Measurements from ENCODE around the gene LGALS8. TPM values are rescaled to one million over a fixed set of nuclear protein-coding genes. Genes with fewer than 3 reads are reported as not detected.

The LGALS8 gene
- 11.2 TPM for polyA plus RNA-seq (2013, experiment 1 of 2)
- 11.6 TPM for polyA plus RNA-seq (2013, experiment 2 of 2)

DNA sequence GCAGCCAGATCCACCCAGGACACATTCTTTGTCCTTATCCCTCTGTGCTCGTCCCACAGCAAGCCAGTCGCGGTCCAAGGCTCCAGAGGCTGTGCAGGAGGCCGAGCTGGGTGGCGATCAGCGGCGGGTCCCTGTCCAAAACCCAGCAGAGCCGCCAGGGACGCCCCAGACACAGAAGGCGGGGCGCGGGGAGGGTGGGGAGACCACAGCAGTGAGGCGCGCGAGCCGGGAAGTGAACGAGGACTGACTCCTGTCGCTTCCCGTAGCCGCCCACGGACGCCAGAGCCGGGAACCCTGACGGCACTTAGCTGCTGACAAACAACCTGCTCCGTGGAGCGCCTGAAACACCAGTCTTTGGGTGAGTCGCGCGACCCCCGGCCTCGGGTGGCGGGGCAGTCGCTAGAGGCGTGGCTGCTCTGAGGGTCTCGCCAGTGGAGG, at the start of gene LGALS8:
TSS of gene LGALS8 (plus strand) at position 279 of the 438 bp plus-strand sequence. CDS start 2,089 bp downstream, outside the sequence.
- H3K4ac ChIP-seq (ENCODE audit: low read length), result no peak within 1 kb of the TSS
- peak within 1 kb of the TSS; percentile 85 for H3K18ac ChIP-seq (ENCODE audit: low read length)
- H4K91ac ChIP-seq (ENCODE audit: low read depth, low read length, poor library complexity), result no peak within 1 kb of the TSS
- no CpG with 5 or more reads among the region's 35 CpGs for WGBS, 2 donors (ENCODE audit: extremely low coverage in 2 of 2, insufficient read length in 2 of 2, insufficient replicate concordance in 1 of 2)
- peak within 1 kb of the TSS; percentile 31 to 92 for H3K4me3 ChIP-seq (ENCODE audit: low read length in 2 of 2)
- H2AK5ac ChIP-seq (ENCODE audit: low read depth, low read length), result peak within 1 kb of the TSS; percentile 30
- peak within 1 kb of the TSS; percentile 83 for H3K9ac ChIP-seq (ENCODE audit: low read depth, low read length, poor library complexity)
- peak within 1 kb of the TSS; percentile 57 for H3K23ac ChIP-seq (ENCODE audit: low read depth, low read length, poor library complexity)
- peaks cover 2% of the 10 kb centered on the region in 2 donors for H3K4me1 ChIP-seq (ENCODE audit: control insufficient read depth in 2 of 2, insufficient read depth in 1 of 2, low read depth in 1 of 2, low read length in 2 of 2)
- peak; percentile 41 for DNase-seq (ENCODE audit: low spot score)
- peak within 1 kb of the TSS; percentile 29 for H4K8ac ChIP-seq (ENCODE audit: low read depth, low read length)
- no peak within 1 kb of the TSS for H2BK5ac ChIP-seq (ENCODE audit: low read length)
- H3K36me3 ChIP-seq (replicated peaks in 1 of 2; ENCODE audit: control insufficient read depth in 2 of 2, insufficient read depth in 2 of 2, low read length in 2 of 2), result peaks cover 0 to 1% of the 10 kb centered on the region in 2 donors
- H2BK12ac ChIP-seq (ENCODE audit: low read length), result no peak within 1 kb of the TSS
- peak within 1 kb of the TSS; percentile 90 for H3K4me2 ChIP-seq (ENCODE audit: insufficient read depth, low read length, poor library complexity, severe bottlenecking)
- no peak within 1 kb of the TSS for H2BK120ac ChIP-seq (ENCODE audit: low read depth, low read length)
- no peak within 1 kb of the TSS for H3K14ac ChIP-seq (ENCODE audit: low read length)
- peak within 1 kb of the TSS; percentile 43 for H2BK15ac ChIP-seq (ENCODE audit: low read length)
- no peaks in the 10 kb centered on the region for H3K9me3 ChIP-seq (replicated peaks in 1 of 2; ENCODE audit: control insufficient read depth in 2 of 2, insufficient read depth in 1 of 2, low read depth in 1 of 2, low read length in 2 of 2)
- no peaks in the 10 kb centered on the region for H3K27me3 ChIP-seq (ENCODE audit: control insufficient read depth in 3 of 3, insufficient read depth in 3 of 3, low read depth in 1 of 3, low read length in 3 of 3)
- no peaks in the 10 kb centered on the region for H3K79me1 ChIP-seq (ENCODE audit: low read depth, low read length)
- H2AFZ ChIP-seq (ENCODE audit: low read length), result peak within 1 kb of the TSS; percentile 48
- H3K27ac ChIP-seq (replicated peaks; ENCODE audit: low read length), result no peak within 1 kb of the TSS

DNA sequence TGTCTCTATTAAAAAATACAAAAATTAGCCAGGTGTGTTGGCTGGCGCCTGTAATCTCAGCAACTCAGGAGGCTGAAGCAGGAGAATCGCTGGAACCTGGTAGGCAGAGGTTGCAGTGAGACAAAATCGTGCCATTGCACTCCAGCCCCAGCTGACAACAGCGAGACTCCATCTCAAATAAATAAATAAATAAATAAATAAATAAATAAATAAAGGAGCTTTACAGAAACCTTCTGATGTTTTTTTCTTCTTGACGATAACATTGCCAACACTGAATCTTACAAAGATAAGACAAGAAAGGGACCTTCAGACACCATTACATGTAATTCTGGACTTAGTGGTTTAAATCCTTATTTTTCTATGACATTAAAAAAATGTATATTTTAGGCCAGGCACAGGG, 47.8 kb upstream of the LGALS8 start:
- no peak overlapping the region for H3K23ac ChIP-seq (ENCODE audit: low read depth, low read length, poor library complexity)
- no peak for DNase-seq (ENCODE audit: low spot score)
- peaks cover 0 to 13% (median 0%) of the 10 kb centered on the region in 3 experiments for H3K27me3 ChIP-seq (ENCODE audit: control insufficient read depth in 3 of 3, insufficient read depth in 3 of 3, low read depth in 1 of 3, low read length in 3 of 3)
- no peak overlapping the region for H3K4me3 ChIP-seq (ENCODE audit: low read length in 2 of 2)
- H3K4me2 ChIP-seq (ENCODE audit: insufficient read depth, low read length, poor library complexity, severe bottlenecking), result no peak overlapping the region
- no peak overlapping the region for H3K18ac ChIP-seq (ENCODE audit: low read length)
- no peak overlapping the region for H2AK5ac ChIP-seq (ENCODE audit: low read depth, low read length)
- H2BK120ac ChIP-seq (ENCODE audit: low read depth, low read length), result no peak overlapping the region
- no peak overlapping the region for H2BK5ac ChIP-seq (ENCODE audit: low read length)
- H4K91ac ChIP-seq (ENCODE audit: low read depth, low read length, poor library complexity), result no peak overlapping the region
- H3K4ac ChIP-seq (ENCODE audit: low read length), result no peak overlapping the region
- no peak overlapping the region for H3K27ac ChIP-seq (replicated peaks; ENCODE audit: low read length)
- no peak overlapping the region for H2BK12ac ChIP-seq (ENCODE audit: low read length)
- no peaks in the 10 kb centered on the region for H3K79me1 ChIP-seq (ENCODE audit: low read depth, low read length)
- H3K36me3 ChIP-seq (replicated peaks in 1 of 2; ENCODE audit: control insufficient read depth in 2 of 2, insufficient read depth in 2 of 2, low read length in 2 of 2), result no peaks in the 10 kb centered on the region
- H2AFZ ChIP-seq (ENCODE audit: low read length), result no peak overlapping the region
- no CpG with 5 or more reads among the region's 5 CpGs for WGBS, 2 donors (ENCODE audit: extremely low coverage in 2 of 2, insufficient read length in 2 of 2, insufficient replicate concordance in 1 of 2)
- no peak overlapping the region for H4K8ac ChIP-seq (ENCODE audit: low read depth, low read length)
- no peak overlapping the region for H2BK15ac ChIP-seq (ENCODE audit: low read length)
- H3K4me1 ChIP-seq (ENCODE audit: control insufficient read depth in 2 of 2, insufficient read depth in 1 of 2, low read depth in 1 of 2, low read length in 2 of 2), result peaks cover 0 to 4% of the 10 kb centered on the region in 2 donors
- no peak overlapping the region for H3K14ac ChIP-seq (ENCODE audit: low read length)
- no peak overlapping the region for H3K9ac ChIP-seq (ENCODE audit: low read depth, low read length, poor library complexity)
- H3K9me3 ChIP-seq (replicated peaks in 1 of 2; ENCODE audit: control insufficient read depth in 2 of 2, insufficient read depth in 1 of 2, low read depth in 1 of 2, low read length in 2 of 2), result no peaks in the 10 kb centered on the region

DNA sequence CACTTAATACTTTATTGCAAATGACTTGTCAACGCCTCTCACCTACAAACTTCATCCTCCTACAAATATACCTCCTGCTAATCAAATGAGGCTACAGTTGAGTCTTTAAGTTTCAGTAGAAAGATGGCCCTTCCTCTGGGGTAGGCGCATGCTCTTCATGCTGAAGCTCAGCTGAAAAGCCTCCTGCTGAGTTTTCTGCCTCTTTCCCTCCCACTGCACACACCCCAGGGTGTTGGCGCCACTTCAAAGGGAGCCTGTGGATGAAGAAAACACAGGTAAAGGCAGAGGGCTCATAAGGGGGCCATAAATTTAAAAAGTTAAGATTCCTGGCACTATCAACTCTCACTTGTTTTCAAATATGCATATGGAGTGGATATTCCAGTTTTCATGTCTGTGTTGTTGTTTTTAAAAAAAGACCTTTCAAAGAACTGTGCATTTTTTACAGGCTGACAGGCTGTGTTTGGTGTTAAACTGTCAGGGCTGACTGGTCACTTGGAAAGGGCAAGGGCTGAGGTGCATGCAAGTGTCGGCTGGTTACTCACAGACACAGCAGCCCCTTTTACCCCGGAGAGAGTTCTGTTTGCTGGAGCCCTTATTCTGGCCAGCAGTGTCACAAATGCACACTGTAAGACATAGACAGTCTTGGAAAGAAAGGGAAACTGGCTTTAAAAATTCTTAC, 42.9 kb upstream of the LGALS8 start:
- no peak overlapping the region for H4K91ac ChIP-seq (ENCODE audit: low read depth, low read length, poor library complexity)
- no peak overlapping the region for H3K4me2 ChIP-seq (ENCODE audit: insufficient read depth, low read length, poor library complexity, severe bottlenecking)

DNA sequence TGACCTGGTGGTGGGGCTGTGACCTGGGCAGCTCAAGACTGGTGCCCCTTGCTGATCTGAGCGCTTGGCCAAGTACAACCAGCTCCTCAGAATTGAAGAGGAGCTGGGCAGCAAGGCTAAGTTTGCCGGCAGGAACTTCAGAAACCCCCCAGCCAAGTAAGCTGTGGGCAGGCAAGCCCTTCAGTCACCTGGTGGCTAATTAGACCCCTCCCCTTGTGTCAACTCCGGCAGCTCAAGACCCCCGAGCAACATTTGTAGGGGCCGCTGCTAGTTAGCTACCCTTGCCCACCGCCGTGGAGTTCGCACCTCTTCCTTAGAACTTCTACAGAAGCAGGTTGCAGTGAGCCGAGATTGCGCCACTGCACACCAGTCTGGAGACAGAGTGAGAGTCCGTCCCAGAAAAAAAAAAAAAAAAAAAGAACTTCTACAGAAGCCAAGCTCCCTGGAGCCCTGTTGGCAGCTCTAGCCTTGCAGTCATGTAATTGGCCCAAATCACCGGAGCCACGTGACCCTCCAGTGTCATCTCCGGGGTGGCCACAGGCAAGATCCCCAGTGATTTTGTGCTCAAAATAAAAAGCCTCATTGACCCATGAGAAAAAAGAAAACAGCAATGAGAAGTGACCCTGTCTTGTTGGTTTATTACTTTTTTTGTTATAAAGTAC, 39.3 kb upstream of the LGALS8 start:
- Histone ChIP-seq H4K8ac (ENCODE audit: low read depth, low read length) (no peak overlapping the region), H2AK5ac (ENCODE audit: low read depth, low read length) (no peak overlapping the region), H2AFZ (ENCODE audit: low read length) (no peak overlapping the region), H3K4ac (ENCODE audit: low read length) (no peak overlapping the region), H3K9ac (ENCODE audit: low read depth, low read length, poor library complexity) (no peak overlapping the region), H3K27ac (replicated peaks; ENCODE audit: low read length) (no peak overlapping the region), H3K18ac (ENCODE audit: low read length) (no peak overlapping the region), H2BK12ac (ENCODE audit: low read length) (no peak overlapping the region), H3K27me3 (ENCODE audit: control insufficient read depth in 3 of 3, insufficient read depth in 3 of 3, low read depth in 1 of 3, low read length in 3 of 3) (no peaks in the 10 kb centered on the region), H3K36me3 (replicated peaks in 1 of 2; ENCODE audit: control insufficient read depth in 2 of 2, insufficient read depth in 2 of 2, low read length in 2 of 2) (no peaks in the 10 kb centered on the region), H3K23ac (ENCODE audit: low read depth, low read length, poor library complexity) (peak overlapping the region; percentile 34), H4K91ac (ENCODE audit: low read depth, low read length, poor library complexity) (no peak overlapping the region), H3K9me3 (replicated peaks in 1 of 2; ENCODE audit: control insufficient read depth in 2 of 2, insufficient read depth in 1 of 2, low read depth in 1 of 2, low read length in 2 of 2) (no peaks in the 10 kb centered on the region), H3K14ac (ENCODE audit: low read length) (no peak overlapping the region), H2BK120ac (ENCODE audit: low read depth, low read length) (no peak overlapping the region), H3K4me2 (ENCODE audit: insufficient read depth, low read length, poor library complexity, severe bottlenecking) (no peak overlapping the region), H3K79me1 (ENCODE audit: low read depth, low read length) (no peaks in the 10 kb centered on the region), H2BK15ac (ENCODE audit: low read length) (no peak overlapping the region), H2BK5ac (ENCODE audit: low read length) (no peak overlapping the region), H3K4me1 (ENCODE audit: control insufficient read depth in 2 of 2, insufficient read depth in 1 of 2, low read depth in 1 of 2, low read length in 2 of 2) (peaks cover 0 to 2% of the 10 kb centered on the region in 2 donors), H3K4me3 (ENCODE audit: low read length in 2 of 2) (no peak overlapping the region)
- DNase-seq (ENCODE audit: low spot score), result no peak
- no CpG with 5 or more reads among the region's 14 CpGs for WGBS, 2 donors (ENCODE audit: extremely low coverage in 2 of 2, insufficient read length in 2 of 2, insufficient replicate concordance in 1 of 2)

More for the DNA sequence above, 42.9 kb upstream of the LGALS8 start:
- whole genome bisulfite sequencing, 2 donors (ENCODE audit: extremely low coverage in 2 of 2, insufficient read length in 2 of 2, insufficient replicate concordance in 1 of 2), result no CpG with 5 or more reads among the region's 5 CpGs
- H3K4me1 ChIP-seq (ENCODE audit: control insufficient read depth in 2 of 2, insufficient read depth in 1 of 2, low read depth in 1 of 2, low read length in 2 of 2), result no peaks in the 10 kb centered on the region
- H3K27ac ChIP-seq (replicated peaks; ENCODE audit: low read length), result no peak overlapping the region
- no peak overlapping the region for H3K9ac ChIP-seq (ENCODE audit: low read depth, low read length, poor library complexity)
- H3K36me3 ChIP-seq (replicated peaks in 1 of 2; ENCODE audit: control insufficient read depth in 2 of 2, insufficient read depth in 2 of 2, low read length in 2 of 2), result no peaks in the 10 kb centered on the region
- no peak overlapping the region for H3K23ac ChIP-seq (ENCODE audit: low read depth, low read length, poor library complexity)
- DNase-seq (ENCODE audit: low spot score), result no peak
- H3K27me3 ChIP-seq (ENCODE audit: control insufficient read depth in 3 of 3, insufficient read depth in 3 of 3, low read depth in 1 of 3, low read length in 3 of 3), result no peaks in the 10 kb centered on the region
- H2AFZ ChIP-seq (ENCODE audit: low read length), result no peak overlapping the region
- H2BK120ac ChIP-seq (ENCODE audit: low read depth, low read length), result no peak overlapping the region
- no peak overlapping the region for H2BK15ac ChIP-seq (ENCODE audit: low read length)
- no peak overlapping the region for H3K4me3 ChIP-seq (ENCODE audit: low read length in 2 of 2)
- H2BK5ac ChIP-seq (ENCODE audit: low read length), result no peak overlapping the region
- no peak overlapping the region for H4K8ac ChIP-seq (ENCODE audit: low read depth, low read length)
- no peaks in the 10 kb centered on the region for H3K79me1 ChIP-seq (ENCODE audit: low read depth, low read length)
- H2BK12ac ChIP-seq (ENCODE audit: low read length), result no peak overlapping the region
- no peak overlapping the region for H3K18ac ChIP-seq (ENCODE audit: low read length)
- no peak overlapping the region for H2AK5ac ChIP-seq (ENCODE audit: low read depth, low read length)
- H3K14ac ChIP-seq (ENCODE audit: low read length), result no peak overlapping the region
- no peaks in the 10 kb centered on the region for H3K9me3 ChIP-seq (replicated peaks in 1 of 2; ENCODE audit: control insufficient read depth in 2 of 2, insufficient read depth in 1 of 2, low read depth in 1 of 2, low read length in 2 of 2)
- no peak overlapping the region for H3K4ac ChIP-seq (ENCODE audit: low read length)
